Measurements from ENCODE around the gene SVIL.

SVIL gene

GRCh38 chr10:29448125-29448524 is 186.6 kb downstream of the SVIL start:
- H3K36me3 ChIP-seq (ENCODE audit: insufficient read depth, low read length), result no peaks in the 10 kb centered on the region
- no peaks in the 10 kb centered on the region for H3F3A ChIP-seq (ENCODE audit: insufficient read depth, low read length)
- no peak overlapping the region for H3K27ac ChIP-seq (ENCODE audit: low read depth, low read length, poor library complexity, severe bottlenecking)
- no peak overlapping the region for H2AFZ ChIP-seq (ENCODE audit: low read length)
- H3K79me2 ChIP-seq (ENCODE audit: insufficient read depth, low read length), result no peaks in the 10 kb centered on the region
- H3K4me3 ChIP-seq (ENCODE audit: low read depth, low read length, poor library complexity, severe bottlenecking), result no peak overlapping the region
- no peaks in the 10 kb centered on the region for H3K9me3 ChIP-seq (ENCODE audit: low read length)
- no peaks in the 10 kb centered on the region for H3K27me3 ChIP-seq (ENCODE audit: insufficient read depth, low read length)
- no peak overlapping the region for H3K9ac ChIP-seq (ENCODE audit: low read length)
- H4K20me1 ChIP-seq (ENCODE audit: insufficient read depth, low read length), result no peaks in the 10 kb centered on the region
- H3K9me2 ChIP-seq (ENCODE audit: low read depth, low read length), result no peaks in the 10 kb centered on the region
- H3K4me2 ChIP-seq (ENCODE audit: low read length), result no peak overlapping the region
- TF ChIP-seq CTCF (IDR thresholded peaks at IDR 0.05; ENCODE audit: low read length) (no peak), EZH2 (IDR thresholded peaks at IDR 0.05; ENCODE audit: borderline replicate concordance, low read length) (no peak)
- H3K4me1 ChIP-seq (ENCODE audit: insufficient read depth, low read length, severe bottlenecking), result no peaks in the 10 kb centered on the region

- Histone ChIP-seq H3K9me2 (ENCODE audit: low read depth, low read length) (no peaks in the 10 kb centered on the region), H3K4me2 (ENCODE audit: low read length) (no peak overlapping the region), H3F3A (ENCODE audit: insufficient read depth, low read length) (no peaks in the 10 kb centered on the region), H3K9me3 (ENCODE audit: low read length) (no peaks in the 10 kb centered on the region), H3K4me3 (ENCODE audit: low read depth, low read length, poor library complexity, severe bottlenecking) (no peak overlapping the region), H3K9ac (ENCODE audit: low read length) (no peak overlapping the region), H3K79me2 (ENCODE audit: insufficient read depth, low read length) (no peaks in the 10 kb centered on the region), H2AFZ (ENCODE audit: low read length) (no peak overlapping the region), H4K20me1 (ENCODE audit: insufficient read depth, low read length) (no peaks in the 10 kb centered on the region), H3K36me3 (ENCODE audit: insufficient read depth, low read length) (no peaks in the 10 kb centered on the region), H3K27ac (ENCODE audit: low read depth, low read length, poor library complexity, severe bottlenecking) (no peak overlapping the region), H3K4me1 (ENCODE audit: insufficient read depth, low read length, severe bottlenecking) (no peaks in the 10 kb centered on the region), H3K27me3 (ENCODE audit: insufficient read depth, low read length) (no peaks in the 10 kb centered on the region)
- TF ChIP-seq CTCF (IDR thresholded peaks at IDR 0.05; ENCODE audit: low read length) (no peak), EZH2 (IDR thresholded peaks at IDR 0.05; ENCODE audit: borderline replicate concordance, low read length) (no peak)
These were observed 188.4 kb downstream of the SVIL start for GRCh38 chr10:29446327-29446726.

GRCh38 chr10:29443745-29444523 is 190.8 kb downstream of the SVIL start:
- H3K9me2 ChIP-seq (ENCODE audit: low read depth, low read length), result no peaks in the 10 kb centered on the region
- H3K79me2 ChIP-seq (ENCODE audit: insufficient read depth, low read length), result no peaks in the 10 kb centered on the region
- H3K36me3 ChIP-seq (ENCODE audit: insufficient read depth, low read length), result no peaks in the 10 kb centered on the region
- H3K27ac ChIP-seq (ENCODE audit: low read depth, low read length, poor library complexity, severe bottlenecking), result no peak overlapping the region
- TF ChIP-seq CTCF (IDR thresholded peaks at IDR 0.05; ENCODE audit: low read length) (no peak), EZH2 (IDR thresholded peaks at IDR 0.05; ENCODE audit: borderline replicate concordance, low read length) (no peak)
- no peaks in the 10 kb centered on the region for H3F3A ChIP-seq (ENCODE audit: insufficient read depth, low read length)
- no peaks in the 10 kb centered on the region for H3K4me1 ChIP-seq (ENCODE audit: insufficient read depth, low read length, severe bottlenecking)
- H4K20me1 ChIP-seq (ENCODE audit: insufficient read depth, low read length), result no peaks in the 10 kb centered on the region
- no peak overlapping the region for H3K4me2 ChIP-seq (ENCODE audit: low read length)
- no peaks in the 10 kb centered on the region for H3K27me3 ChIP-seq (ENCODE audit: insufficient read depth, low read length)
- H3K9ac ChIP-seq (ENCODE audit: low read length), result no peak overlapping the region
- H3K4me3 ChIP-seq (ENCODE audit: low read depth, low read length, poor library complexity, severe bottlenecking), result no peak overlapping the region
- no peak overlapping the region for H2AFZ ChIP-seq (ENCODE audit: low read length)
- no peaks in the 10 kb centered on the region for H3K9me3 ChIP-seq (ENCODE audit: low read length)

Measured in OCI-LY1 (cell line).